HL-60 (cell line): Measurements from ENCODE around the gene RASGRP2.

Source experiments
- CTCF ChIP-seq: IDR thresholded peaks from one replicate; pipeline ENCODE4 v1.5.1; 2011; ENCODE audit warnings: low read length, control low read depth, inconsistent platforms; ENCODE audit not compliant: insufficient read depth
- POLR2AphosphoS5 ChIP-seq: IDR thresholded peaks from 2 replicates; pipeline ENCODE4 v1.6.1; 2012; ENCODE audit warnings: low read depth

GRCh38 chr11:64778473-64779298, 34.7 kb upstream of the RASGRP2 start, which contains the start of gene SF1:
- TF ChIP-seq CTCF (no peak), POLR2AphosphoS5 (peak; percentile 76)
